LNCaP clone FGC (cell line): ENCODE measurements around the gene MEGF6.
"Not testable (repeated sequence)": the region's sequence is repeated elsewhere in the genome, so short reads cannot be mapped to it uniquely, and the experiment has no call there.

Source experiments
- DNase-seq: peaks from one replicate; pipeline ENCODE4 v3.0.0-alpha.2; 2011; ENCODE audit warnings: low read depth
- H3K4me3 ChIP-seq: 2 replicates; pipeline ENCODE4 v1.5.1; 2011; ENCODE audit warnings: mild to moderate bottlenecking, low read depth, low read length, control low read depth
- CTCF ChIP-seq: IDR thresholded peaks from 2 replicates; pipeline ENCODE4 v1.5.1; 2012; ENCODE audit warnings: mild to moderate bottlenecking; ENCODE audit not compliant: control insufficient read depth, insufficient read depth; ENCODE audit errors: extremely low read depth

The MEGF6 gene

GRCh38 chr1:3621151-3621671 is 9.9 kb upstream of the MEGF6 start:
- H3K4me3 ChIP-seq, DNase-seq: not testable (repeated sequence)
- TF ChIP-seq CTCF: 0 out of 2 replicates have a peak, but pooled peaks have one; percentile 20

GRCh38 chr1:3620708-3621107 is 9.4 kb upstream of the MEGF6 start:
- no peak overlapping the region for H3K4me3 ChIP-seq
- no peak for DNase-seq
- TF ChIP-seq CTCF: no peak

GRCh38 chr1:3618881-3619671 is 7.8 kb upstream of the MEGF6 start:
- DNase-seq: peak; percentile 28
- H3K4me3 ChIP-seq: no peak overlapping the region
- TF ChIP-seq CTCF: peak; percentile 84

- TF ChIP-seq CTCF: no peak
- H3K4me3 ChIP-seq: no peak overlapping the region
- no peak for DNase-seq
Observed at GRCh38 chr1:3618531-3618880, 7.2 kb upstream of the MEGF6 start.

- no peak overlapping the region for H3K4me3 ChIP-seq
- no peak for DNase-seq
- TF ChIP-seq CTCF: no peak
Observed at GRCh38 chr1:3617806-3618345, 6.6 kb upstream of the MEGF6 start.

- no peak overlapping the region for H3K4me3 ChIP-seq
- DNase-seq: no peak
- TF ChIP-seq CTCF: no peak
Observed at GRCh38 chr1:3616861-3617260, 5.6 kb upstream of the MEGF6 start.
